Activated T-cell treated with anti-CD3 and anti-CD28 coated beads, Interleukin-2, amount 50 U/mL, for 4 hours (primary cell): ENCODE measurements around the gene CIB1. TPM values are rescaled to one million over a fixed set of nuclear protein-coding genes. Genes with fewer than 3 reads are reported as not detected.
A peak's percentile ranks its signal among the peaks of the same experiment; 100 is the strongest.

Experiments used
- ATAC-seq, 2 donors: fragments of 200-7000 bp; cut with Tn5 transposase; one replicate each; pipeline ENCODE4 v1.10.0; 2021
- DNase-seq: peaks from one replicate; pipeline ENCODE4 v3.0.0-alpha.2; 2020
- H3K27me3 Mint-ChIP-seq: one replicate; pipeline ENCODE4 v1.8.0; 2021; ENCODE audit warnings: low read depth, mixed read lengths
- H3K36me3 Mint-ChIP-seq: one replicate; pipeline ENCODE4 v1.8.0; 2022; ENCODE audit warnings: mixed read lengths; ENCODE audit not compliant: insufficient read depth
- H3K4me1 Mint-ChIP-seq: one replicate; pipeline ENCODE4 v1.8.0; 2021; ENCODE audit warnings: low read depth, mixed read lengths
- H3K4me3 Mint-ChIP-seq: one replicate; pipeline ENCODE4 v1.8.0; 2021; ENCODE audit warnings: mild to moderate bottlenecking, moderate library complexity, mixed read lengths
- H3K9me3 Mint-ChIP-seq: one replicate; pipeline ENCODE4 v1.8.0; 2021; ENCODE audit warnings: mixed read lengths
- total RNA-seq, 3 donors: library from RNA; stranded (reverse); gene quantifications; one replicate each; pipeline ENCODE4 v1.2.1, GENCODE V29; 2021

CIB1 gene
- total RNA-seq, 3 donors from 2014 or later: 130 to 158 (median 151) TPM

- H3K4me1 Mint-ChIP-seq: peaks cover 49% of the 10 kb centered on the region
These were observed 3.1 kb downstream of the CIB1 start for GRCh38 chr15:90230610-90231009.

GRCh38 chr15:90230071-90230494, 3.7 kb downstream of the CIB1 start:
- Mint-ChIP-seq H3K9me3 (no peaks in the 10 kb centered on the region), H3K4me1 (peaks cover 47% of the 10 kb centered on the region), H3K4me3 (peak overlapping the region; percentile 94), H3K36me3 (peaks cover 25% of the 10 kb centered on the region), H3K27me3 (no peaks in the 10 kb centered on the region)
- ATAC-seq (no peak), DNase-seq (no peak)

More at GRCh38 chr15:90230610-90231009, 3.1 kb downstream of the CIB1 start:
- Mint-ChIP-seq H3K36me3 (peaks cover 25% of the 10 kb centered on the region), H3K4me3 (peak overlapping the region; percentile 94), H3K27me3 (no peaks in the 10 kb centered on the region), H3K9me3 (no peaks in the 10 kb centered on the region)
- ATAC-seq (no peak), DNase-seq (no peak)

- H3K27me3 Mint-ChIP-seq: no peaks in the 10 kb centered on the region
- H3K4me1 Mint-ChIP-seq: peaks cover 39% of the 10 kb centered on the region
- H3K9me3 Mint-ChIP-seq: no peaks in the 10 kb centered on the region
- no peak overlapping the region for H3K4me3 Mint-ChIP-seq
- ATAC-seq (no peak), DNase-seq (no peak)
- peaks cover 25% of the 10 kb centered on the region for H3K36me3 Mint-ChIP-seq
These were observed 4.8 kb downstream of the CIB1 start for GRCh38 chr15:90228960-90229359.

GRCh38 chr15:90227816-90228772, 5.6 kb downstream of the CIB1 start:
- Mint-ChIP-seq H3K36me3 (peaks cover 25% of the 10 kb centered on the region), H3K27me3 (no peaks in the 10 kb centered on the region), H3K4me1 (peaks cover 39% of the 10 kb centered on the region), H3K9me3 (no peaks in the 10 kb centered on the region), H3K4me3 (no peak overlapping the region)
- ATAC-seq: no peak
- DNase-seq: no peak

GRCh38 chr15:90227336-90227735, 6.4 kb downstream of the CIB1 start:
- Mint-ChIP-seq H3K4me1 (peaks cover 35% of the 10 kb centered on the region), H3K27me3 (no peaks in the 10 kb centered on the region), H3K4me3 (no peak overlapping the region), H3K9me3 (no peaks in the 10 kb centered on the region), H3K36me3 (peaks cover 25% of the 10 kb centered on the region)
- DNase-seq (no peak), ATAC-seq (no peak)

GRCh38 chr15:90225504-90226234, 8.1 kb downstream of the CIB1 start:
- H3K36me3 Mint-ChIP-seq: peaks cover 22% of the 10 kb centered on the region
- no peak for ATAC-seq
- no peaks in the 10 kb centered on the region for H3K27me3 Mint-ChIP-seq
- no peak for DNase-seq
- H3K4me1 Mint-ChIP-seq: peaks cover 18% of the 10 kb centered on the region
- no peak overlapping the region for H3K4me3 Mint-ChIP-seq
- H3K9me3 Mint-ChIP-seq: no peaks in the 10 kb centered on the region

- H3K9me3 Mint-ChIP-seq: no peaks in the 10 kb centered on the region
- ATAC-seq (no peak), DNase-seq (no peak)
- H3K36me3 Mint-ChIP-seq: peaks cover 22% of the 10 kb centered on the region
- no peak overlapping the region for H3K4me3 Mint-ChIP-seq
- peaks cover 12% of the 10 kb centered on the region for H3K4me1 Mint-ChIP-seq
- H3K27me3 Mint-ChIP-seq: no peaks in the 10 kb centered on the region
These were observed 8.7 kb downstream of the CIB1 start for GRCh38 chr15:90225047-90225446.

- peaks cover 12% of the 10 kb centered on the region for H3K4me1 Mint-ChIP-seq
- H3K27me3 Mint-ChIP-seq: no peaks in the 10 kb centered on the region
- peaks cover 9% of the 10 kb centered on the region for H3K36me3 Mint-ChIP-seq
- no peaks in the 10 kb centered on the region for H3K9me3 Mint-ChIP-seq
- no peak overlapping the region for H3K4me3 Mint-ChIP-seq
- DNase-seq (no peak), ATAC-seq (no peak)
These were observed 10.1 kb downstream of the CIB1 start for GRCh38 chr15:90223441-90224165.

- ATAC-seq (no peak), DNase-seq (no peak)
- H3K36me3 Mint-ChIP-seq: peaks cover 9% of the 10 kb centered on the region
- H3K4me3 Mint-ChIP-seq: no peak overlapping the region
- H3K4me1 Mint-ChIP-seq: peaks cover 12% of the 10 kb centered on the region
- no peaks in the 10 kb centered on the region for H3K9me3 Mint-ChIP-seq
- no peaks in the 10 kb centered on the region for H3K27me3 Mint-ChIP-seq
These were observed 11.2 kb downstream of the CIB1 start for GRCh38 chr15:90222547-90222946.

- no peak for ATAC-seq
These were observed 12.4 kb downstream of the CIB1 start for GRCh38 chr15:90221246-90221900.

GRCh38 chr15:90219421-90220141, 14.2 kb downstream of the CIB1 start:
- H3K36me3 Mint-ChIP-seq: peaks cover 4% of the 10 kb centered on the region
- H3K27me3 Mint-ChIP-seq: no peaks in the 10 kb centered on the region
- DNase-seq (peak; percentile 57), ATAC-seq (peak; percentile 86 to 92)
- peaks cover 17% of the 10 kb centered on the region for H3K4me1 Mint-ChIP-seq
- H3K9me3 Mint-ChIP-seq: no peaks in the 10 kb centered on the region
- no peak overlapping the region for H3K4me3 Mint-ChIP-seq

More at GRCh38 chr15:90221246-90221900, 12.4 kb downstream of the CIB1 start:
- no peak for DNase-seq
- Mint-ChIP-seq H3K9me3 (no peaks in the 10 kb centered on the region), H3K27me3 (no peaks in the 10 kb centered on the region), H3K36me3 (peaks cover 6% of the 10 kb centered on the region), H3K4me3 (no peak overlapping the region), H3K4me1 (peaks cover 12% of the 10 kb centered on the region)

GRCh38 chr15:90217671-90218394, 15.9 kb downstream of the CIB1 start:
- H3K36me3 Mint-ChIP-seq: peaks cover 2% of the 10 kb centered on the region
- no peaks in the 10 kb centered on the region for H3K9me3 Mint-ChIP-seq
- no peak for ATAC-seq
- no peak for DNase-seq
- H3K4me1 Mint-ChIP-seq: peaks cover 21% of the 10 kb centered on the region
- H3K27me3 Mint-ChIP-seq: no peaks in the 10 kb centered on the region
- no peak overlapping the region for H3K4me3 Mint-ChIP-seq
